ENCODE results near the gene CBX4. TPM values are rescaled to one million over a fixed set of nuclear protein-coding genes. Genes with fewer than 3 reads are reported as not detected.

Gene CBX4
- total RNA-seq, 2 experiments from 2014 or later = 35.0 TPM

- peaks cover 34% of the 10 kb centered on the region for H3K4me1 Mint-ChIP-seq
Measured at GRCh38 chr17:79835953-79836509, 3.2 kb downstream of the CBX4 start.

GRCh38 chr17:79835470-79835899 lies 3.8 kb downstream of the CBX4 start:
- CTCF ChIA-PET = interaction anchor here (0.7 to 2.1 kb wide), 10 partner anchors 9 to 41 kb away, joined by 3 to 10 read pairs (median 5); no protein-coding TSS in a partner anchor
- no peak overlapping the region for H3K4me3 Mint-ChIP-seq
- H3K9me3 Mint-ChIP-seq = no peaks in the 10 kb centered on the region
- POLR2A ChIA-PET = interaction anchor here (0.6 kb wide), 1 partner anchor 41 kb away, joined by 3 read pairs; no protein-coding TSS in a partner anchor
- H3K27me3 Mint-ChIP-seq = peaks cover 9% of the 10 kb centered on the region
- no peak for DNase-seq
- peaks cover 32% of the 10 kb centered on the region for H3K4me1 Mint-ChIP-seq
- H3K36me3 Mint-ChIP-seq (ENCODE audit: low read depth) = peaks cover 30% of the 10 kb centered on the region
- H3K27ac Mint-ChIP-seq = no peak overlapping the region

More at GRCh38 chr17:79835953-79836509, 3.2 kb downstream of the CBX4 start:
- H3K27me3 Mint-ChIP-seq = peaks cover 14% of the 10 kb centered on the region
- H3K27ac Mint-ChIP-seq = no peak overlapping the region
- H3K36me3 Mint-ChIP-seq (ENCODE audit: low read depth) = peaks cover 30% of the 10 kb centered on the region
- ChIA-PET CTCF (interaction anchor here (0.5 to 2.1 kb wide), 10 partner anchors 9 to 891 kb away, joined by 3 to 10 read pairs (median 4); no protein-coding TSS in a partner anchor), POLR2A (interaction anchor here (0.6 kb wide), 1 partner anchor 41 kb away, joined by 3 read pairs; no protein-coding TSS in a partner anchor)
- H3K4me3 Mint-ChIP-seq = no peak overlapping the region
- H3K9me3 Mint-ChIP-seq = no peaks in the 10 kb centered on the region
- no peak for DNase-seq

GRCh38 chr17:79834565-79835469 lies 4.4 kb downstream of the CBX4 start:
- no peak overlapping the region for H3K4me3 Mint-ChIP-seq
- H3K4me1 Mint-ChIP-seq = peaks cover 27% of the 10 kb centered on the region
- H3K9me3 Mint-ChIP-seq = no peaks in the 10 kb centered on the region
- ChIA-PET POLR2A (no interaction called here), CTCF (interaction anchor here (0.7 to 2.1 kb wide), 10 partner anchors 10 to 40 kb away, joined by 3 to 10 read pairs (median 5); no protein-coding TSS in a partner anchor)
- no peak for DNase-seq
- no peak overlapping the region for H3K27ac Mint-ChIP-seq
- H3K36me3 Mint-ChIP-seq (ENCODE audit: low read depth) = peaks cover 30% of the 10 kb centered on the region
- peaks cover 3% of the 10 kb centered on the region for H3K27me3 Mint-ChIP-seq

GRCh38 chr17:79833744-79834564 lies 5.3 kb downstream of the CBX4 start:
- ChIA-PET POLR2A (no interaction called here), CTCF (interaction anchor here (1.3 to 1.6 kb wide), 2 partner anchors 24 to 26 kb away, joined by 6 read pairs; no protein-coding TSS in a partner anchor)
- Mint-ChIP-seq H3K27ac (no peak overlapping the region), H3K27me3 (peaks cover 2% of the 10 kb centered on the region), H3K9me3 (no peaks in the 10 kb centered on the region), H3K4me3 (no peak overlapping the region), H3K36me3 (ENCODE audit: low read depth) (peaks cover 30% of the 10 kb centered on the region), H3K4me1 (peaks cover 29% of the 10 kb centered on the region)
- no peak for DNase-seq

GRCh38 chr17:79833110-79833450 lies 6.2 kb downstream of the CBX4 start:
- CTCF ChIA-PET = interaction anchor here (0.7 kb wide), 1 partner anchor 15 kb away, joined by 3 read pairs; no protein-coding TSS in a partner anchor
- H3K4me1 Mint-ChIP-seq = peaks cover 30% of the 10 kb centered on the region
- H3K27ac Mint-ChIP-seq = no peak overlapping the region
- POLR2A ChIA-PET = no interaction called here
- H3K9me3 Mint-ChIP-seq = no peaks in the 10 kb centered on the region
- H3K4me3 Mint-ChIP-seq = no peak overlapping the region
- peaks cover 2% of the 10 kb centered on the region for H3K27me3 Mint-ChIP-seq
- peaks cover 27% of the 10 kb centered on the region for H3K36me3 Mint-ChIP-seq (ENCODE audit: low read depth)
- DNase-seq = no peak

GRCh38 chr17:79832218-79833109 lies 6.8 kb downstream of the CBX4 start:
- peaks cover 24% of the 10 kb centered on the region for H3K36me3 Mint-ChIP-seq (ENCODE audit: low read depth)
- H3K27ac Mint-ChIP-seq = no peak overlapping the region
- H3K4me1 Mint-ChIP-seq = peaks cover 28% of the 10 kb centered on the region
- H3K27me3 Mint-ChIP-seq = peaks cover 2% of the 10 kb centered on the region
- DNase-seq = no peak
- POLR2A ChIA-PET = no interaction called here
- no peaks in the 10 kb centered on the region for H3K9me3 Mint-ChIP-seq
- no peak overlapping the region for H3K4me3 Mint-ChIP-seq
- CTCF ChIA-PET = interaction anchor here (0.6 to 0.7 kb wide), 2 partner anchors 10 to 14 kb away, joined by 3 read pairs; no protein-coding TSS in a partner anchor

- no peak overlapping the region for H3K27ac Mint-ChIP-seq
- H3K4me3 Mint-ChIP-seq = no peak overlapping the region
- DNase-seq = no peak
- ChIA-PET CTCF (interaction anchor here (0.6 to 1.9 kb wide), 2 partner anchors 9 to 17 kb away, joined by 3 to 4 read pairs; no protein-coding TSS in a partner anchor), POLR2A (no interaction called here)
- peaks cover 2% of the 10 kb centered on the region for H3K27me3 Mint-ChIP-seq
- H3K4me1 Mint-ChIP-seq = peaks cover 29% of the 10 kb centered on the region
- H3K36me3 Mint-ChIP-seq (ENCODE audit: low read depth) = peaks cover 18% of the 10 kb centered on the region
- no peaks in the 10 kb centered on the region for H3K9me3 Mint-ChIP-seq
Measured at GRCh38 chr17:79831265-79832217, 7.7 kb downstream of the CBX4 start.

GRCh38 chr17:79830763-79831264 lies 8.4 kb downstream of the CBX4 start:
- Mint-ChIP-seq H3K27ac (no peak overlapping the region), H3K36me3 (ENCODE audit: low read depth) (peaks cover 17% of the 10 kb centered on the region), H3K9me3 (no peaks in the 10 kb centered on the region), H3K27me3 (peaks cover 2% of the 10 kb centered on the region), H3K4me1 (peaks cover 35% of the 10 kb centered on the region), H3K4me3 (no peak overlapping the region)
- no peak for DNase-seq
- POLR2A ChIA-PET = no interaction called here
- CTCF ChIA-PET = interaction anchor here (1.9 kb wide), 1 partner anchor 16 kb away, joined by 4 read pairs; no protein-coding TSS in a partner anchor

- H3K4me3 Mint-ChIP-seq = no peak overlapping the region
- no peak overlapping the region for H3K27ac Mint-ChIP-seq
- peaks cover 14% of the 10 kb centered on the region for H3K36me3 Mint-ChIP-seq (ENCODE audit: low read depth)
- no peaks in the 10 kb centered on the region for H3K9me3 Mint-ChIP-seq
- CTCF ChIA-PET = interaction anchor here (1.9 kb wide), 1 partner anchor 16 kb away, joined by 4 read pairs; no protein-coding TSS in a partner anchor
- H3K27me3 Mint-ChIP-seq = peaks cover 2% of the 10 kb centered on the region
- POLR2A ChIA-PET = no interaction called here
- H3K4me1 Mint-ChIP-seq = peaks cover 36% of the 10 kb centered on the region
- no peak for DNase-seq
Measured at GRCh38 chr17:79830303-79830702, 8.9 kb downstream of the CBX4 start.

GRCh38 chr17:79829457-79829856 lies 9.8 kb downstream of the CBX4 start:
- Mint-ChIP-seq H3K27ac (no peak overlapping the region), H3K27me3 (peaks cover 3% of the 10 kb centered on the region), H3K9me3 (no peaks in the 10 kb centered on the region), H3K4me3 (no peak overlapping the region), H3K4me1 (peaks cover 32% of the 10 kb centered on the region), H3K36me3 (ENCODE audit: low read depth) (peaks cover 6% of the 10 kb centered on the region)
- CTCF ChIA-PET = interaction anchor here (0.8 to 1.0 kb wide), 3 partner anchors 10 to 20 kb away, joined by 3 read pairs; partner anchors contain the start of gene CBX4
- no peak for DNase-seq
- POLR2A ChIA-PET = no interaction called here
